WTC11 (cell line): ENCODE data around the gene CISH. TPM values are rescaled to one million over a fixed set of nuclear protein-coding genes. Genes with fewer than 3 reads are reported as not detected.

Experiments
- ATAC-seq: fragments of 200-7000 bp; cut with Tn5 transposase; 2 replicates; pipeline ENCODE4 v1.10.0; 2021; ENCODE audit warnings: mild to moderate bottlenecking, moderate library complexity
- CTCF ChIA-PET: fragments of 300-600 bp; sonication (Branson Sonifier 250); formaldehyde crosslinking; loops from one replicate; lab custom pipeline; 2021; ENCODE audit warnings: antibody characterized with exemption; lab: Charles Lee
- POLR2A ChIA-PET: fragments of 350-600 bp; sonication (Branson Sonifier 250); formaldehyde crosslinking; loops from one replicate; lab custom pipeline; 2021; ENCODE audit warnings: antibody characterized with exemption; lab: Charles Lee
- DNase-seq: peaks from one replicate; pipeline ENCODE4 v3.0.0; 2021; ENCODE audit warnings: low spot score
- H3K27ac Mint-ChIP-seq: 2 replicates; pipeline ENCODE4 v1.8.0; 2021; ENCODE audit warnings: mixed read lengths
- H3K27me3 Mint-ChIP-seq: 2 replicates; pipeline ENCODE4 v1.8.0; 2021; ENCODE audit warnings: low read depth, mild to moderate bottlenecking, moderate library complexity, mixed read lengths
- H3K36me3 Mint-ChIP-seq: 2 replicates; pipeline ENCODE4 v1.8.0; 2021; ENCODE audit warnings: mixed read lengths
- H3K4me1 Mint-ChIP-seq: 2 replicates; pipeline ENCODE4 v1.8.0; 2022; ENCODE audit warnings: mixed read lengths
- H3K4me3 Mint-ChIP-seq: 2 replicates; pipeline ENCODE4 v1.8.0; 2021; ENCODE audit warnings: mild to moderate bottlenecking, moderate library complexity, mixed read lengths
- H3K9me3 Mint-ChIP-seq: 2 replicates; pipeline ENCODE4 v1.8.0; 2021; ENCODE audit warnings: mixed read lengths
- CDX4 ChIP-seq: fragments of 250-450 bp; sonication (Bioruptor Pico); IDR thresholded peaks from 2 replicates; pipeline ENCODE4 v1.9.0; 2021; ENCODE audit warnings: moderate library complexity, mild to moderate bottlenecking, inconsistent platforms, borderline replicate concordance
- ERG ChIP-seq: fragments of 250-450 bp; sonication (Bioruptor Pico); IDR thresholded peaks from 2 replicates; pipeline ENCODE4 v1.8.0; 2021; ENCODE audit warnings: mild to moderate bottlenecking
- ETV6 ChIP-seq: sonication (generic); formaldehyde crosslinking; IDR thresholded peaks from 2 replicates; pipeline ENCODE4 v1.8.1; 2022; ENCODE audit warnings: mild to moderate bottlenecking, missing genetic modification reagents
- FOXK1 ChIP-seq: sonication (generic); formaldehyde crosslinking; IDR thresholded peaks from 2 replicates; pipeline ENCODE4 v1.8.0; 2022; ENCODE audit warnings: mild to moderate bottlenecking, moderate library complexity, missing genetic modification reagents
- GABPB1 ChIP-seq: sonication (generic); formaldehyde crosslinking; IDR thresholded peaks from 2 replicates; pipeline ENCODE4 v1.8.1; 2023; ENCODE audit warnings: mild to moderate bottlenecking, missing genetic modification reagents
- GRHL2 ChIP-seq: fragments of 250-450 bp; sonication (Bioruptor Pico); IDR thresholded peaks from 2 replicates; pipeline ENCODE4 v1.8.0; 2022; ENCODE audit warnings: mild to moderate bottlenecking, moderate library complexity; ENCODE audit not compliant: insufficient replicate concordance, severe bottlenecking
- HMGA2 ChIP-seq: fragments of 250-450 bp; sonication (Bioruptor Pico); IDR thresholded peaks from 2 replicates; pipeline ENCODE4 v1.4.0; 2021; ENCODE audit warnings: mild to moderate bottlenecking, moderate library complexity
- NR3C1 ChIP-seq: sonication (generic); formaldehyde crosslinking; conservative IDR thresholded peaks from 2 replicates; pipeline ENCODE4 v1.8.1; 2023; ENCODE audit warnings: low read depth, mild to moderate bottlenecking, missing genetic modification reagents
- OVOL2 ChIP-seq: fragments of 250-450 bp; sonication (Bioruptor Pico); IDR thresholded peaks from 2 replicates; pipeline ENCODE4 v1.9.0; 2021; ENCODE audit warnings: mild to moderate bottlenecking, borderline replicate concordance
- SMAD4 ChIP-seq: sonication (generic); formaldehyde crosslinking; IDR thresholded peaks from 2 replicates; pipeline ENCODE4 v1.8.0; 2022; ENCODE audit warnings: mild to moderate bottlenecking, missing genetic modification reagents
- TP53 ChIP-seq: sonication (generic); formaldehyde crosslinking; IDR thresholded peaks from 2 replicates; pipeline ENCODE4 v1.8.1; 2023; ENCODE audit warnings: mild to moderate bottlenecking, missing genetic modification reagents
- ZNF232 ChIP-seq: sonication (generic); formaldehyde crosslinking; IDR thresholded peaks from 2 replicates; pipeline ENCODE4 v1.8.0; 2022; ENCODE audit warnings: mild to moderate bottlenecking, missing genetic modification reagents
- ZNF263 ChIP-seq: sonication (generic); formaldehyde crosslinking; IDR thresholded peaks from 2 replicates; pipeline ENCODE4 v1.8.1; 2022; ENCODE audit warnings: low read depth, mild to moderate bottlenecking, moderate library complexity, missing genetic modification reagents
- ZNF416 ChIP-seq: fragments of 250-450 bp; sonication (Bioruptor Pico); IDR thresholded peaks from 2 replicates; pipeline ENCODE4 v1.9.0; 2021; ENCODE audit warnings: mild to moderate bottlenecking, inconsistent platforms
- total RNA-seq: library from RNA; stranded (reverse); gene quantifications from 3 replicates; pipeline ENCODE4 v1.2.3, GENCODE V29; 2021
- TF ChIP-seq, protein P1 (sequence below): sonication (generic); formaldehyde crosslinking; IDR thresholded peaks from 2 replicates; pipeline ENCODE4 v1.8.1; 2023; ENCODE audit warnings: mild to moderate bottlenecking, missing genetic modification reagents
- TF ChIP-seq, protein P2 (sequence below): sonication (generic); formaldehyde crosslinking; IDR thresholded peaks from 2 replicates; pipeline ENCODE4 v1.8.1; 2022; ENCODE audit warnings: mild to moderate bottlenecking, missing genetic modification reagents, moderate library complexity, borderline replicate concordance

CISH gene
- total RNA-seq, 1 experiment from 2014 or later: 2.4 TPM

DNA sequence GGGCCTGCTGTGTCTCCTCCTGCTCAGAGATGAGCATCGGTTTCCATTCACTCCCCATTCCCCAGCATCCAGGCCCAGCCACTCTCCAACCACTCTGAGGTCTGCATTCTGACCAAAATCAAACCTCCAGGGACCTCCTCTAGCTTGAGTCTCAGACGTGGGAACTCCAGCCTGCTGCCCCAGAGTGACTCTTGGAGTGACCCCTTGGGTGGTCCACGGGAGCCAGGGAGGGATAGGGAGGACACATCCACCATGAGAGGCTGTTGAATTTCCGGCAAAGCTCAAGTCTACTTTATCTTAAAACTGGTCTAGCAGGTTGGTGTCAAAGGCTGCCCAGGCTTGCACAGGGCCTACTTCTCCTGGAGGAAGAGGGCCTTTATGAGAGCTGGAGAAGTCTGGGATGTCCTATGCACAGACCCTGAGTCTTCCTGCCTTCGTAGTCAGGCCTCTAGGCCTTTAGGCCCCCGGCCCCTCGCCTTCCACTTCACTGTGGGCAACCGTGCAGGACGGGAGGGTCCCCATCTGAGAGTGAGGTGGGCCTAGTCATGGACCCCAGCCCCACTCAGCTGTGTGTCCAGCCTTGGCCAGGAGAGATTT lies 8.9 kb downstream of the CISH start (continued):
- no peak for TF ChIP-seq OVOL2 (CRISPR knock-in tag)
- no peak for TF ChIP-seq HMGA2 (CRISPR knock-in tag)

DNA sequence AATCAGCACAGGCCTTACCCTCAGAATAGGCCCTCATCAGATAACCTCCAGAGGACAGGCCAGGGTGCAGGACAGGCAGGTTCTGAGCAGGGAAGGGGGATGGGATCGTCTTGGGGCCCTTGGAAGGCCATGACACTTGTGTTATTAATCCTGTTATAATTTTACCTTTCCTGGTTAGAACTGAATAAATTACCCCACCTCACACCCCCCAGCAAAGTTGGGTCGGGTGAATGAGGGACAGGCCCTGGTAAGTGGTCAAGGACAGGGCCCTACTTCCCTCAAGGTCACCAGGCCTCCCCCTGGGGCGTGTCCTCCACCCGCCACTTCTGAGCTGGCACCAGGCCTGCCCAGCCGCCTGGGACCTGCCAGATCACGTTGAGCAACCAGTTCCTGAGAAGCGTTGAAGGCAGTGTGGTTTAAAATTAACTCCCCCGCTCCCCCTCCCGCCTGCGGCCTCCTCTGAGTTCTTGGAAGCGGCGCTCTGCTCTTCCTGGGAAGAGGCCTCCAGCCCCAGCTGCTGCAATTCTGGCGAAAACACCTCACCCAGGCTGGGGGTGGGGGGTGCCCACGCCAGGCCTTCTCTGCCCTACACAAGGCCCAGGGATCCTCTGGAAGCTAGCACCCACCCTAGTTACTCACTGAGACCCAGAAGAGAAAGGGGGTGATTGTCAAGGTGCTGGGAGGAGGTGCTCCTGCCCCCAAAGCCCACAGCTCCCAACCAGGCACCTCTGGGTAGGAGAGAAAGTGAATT lies 10.6 kb downstream of the CISH start:
- CTCF ChIA-PET: interaction anchor here (2.4 to 3.2 kb wide), 2 partner anchors 11 to 32 kb away, joined by 5 to 24 read pairs; partner anchors contain the start of genes CISH and HEMK1
- ATAC-seq (peak; percentile 33), DNase-seq (no peak)
- Mint-ChIP-seq H3K9me3 (no peaks in the 10 kb centered on the region), H3K27ac (no peak overlapping the region; the same call in 1 of the 2 replicates), H3K4me3 (no peak overlapping the region), H3K4me1 (no peaks in the 10 kb centered on the region), H3K27me3 (peaks cover 3% of the 10 kb centered on the region), H3K36me3 (no peaks in the 10 kb centered on the region)
- POLR2A ChIA-PET: no interaction called here
- TF ChIP-seq ERG (CRISPR knock-in tag): no peak
- no peak for TF ChIP-seq ETV6 (CRISPR knock-in tag)
- peak; percentile 78 for TF ChIP-seq GABPB1 (CRISPR knock-in tag)
- no peak for TF ChIP-seq ZNF416 (CRISPR knock-in tag)

GRCh38 chr3:50600141-50600753 lies 11.3 kb downstream of the CISH start:
- H3K27me3 Mint-ChIP-seq: peaks cover 3% of the 10 kb centered on the region
- TF ChIP-seq, protein P1, sequence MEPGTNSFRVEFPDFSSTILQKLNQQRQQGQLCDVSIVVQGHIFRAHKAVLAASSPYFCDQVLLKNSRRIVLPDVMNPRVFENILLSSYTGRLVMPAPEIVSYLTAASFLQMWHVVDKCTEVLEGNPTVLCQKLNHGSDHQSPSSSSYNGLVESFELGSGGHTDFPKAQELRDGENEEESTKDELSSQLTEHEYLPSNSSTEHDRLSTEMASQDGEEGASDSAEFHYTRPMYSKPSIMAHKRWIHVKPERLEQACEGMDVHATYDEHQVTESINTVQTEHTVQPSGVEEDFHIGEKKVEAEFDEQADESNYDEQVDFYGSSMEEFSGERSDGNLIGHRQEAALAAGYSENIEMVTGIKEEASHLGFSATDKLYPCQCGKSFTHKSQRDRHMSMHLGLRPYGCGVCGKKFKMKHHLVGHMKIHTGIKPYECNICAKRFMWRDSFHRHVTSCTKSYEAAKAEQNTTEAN (CRISPR knock-in tag): no peak
- TF ChIP-seq CDX4 (no peak), SMAD4 (CRISPR knock-in tag) (no peak), TP53 (no peak), ZNF263 (CRISPR knock-in tag) (no peak), NR3C1 (CRISPR knock-in tag) (no peak), GRHL2 (CRISPR knock-in tag) (no peak), FOXK1 (no peak), ZNF232 (CRISPR knock-in tag) (no peak)
- TF ChIP-seq, protein P2, sequence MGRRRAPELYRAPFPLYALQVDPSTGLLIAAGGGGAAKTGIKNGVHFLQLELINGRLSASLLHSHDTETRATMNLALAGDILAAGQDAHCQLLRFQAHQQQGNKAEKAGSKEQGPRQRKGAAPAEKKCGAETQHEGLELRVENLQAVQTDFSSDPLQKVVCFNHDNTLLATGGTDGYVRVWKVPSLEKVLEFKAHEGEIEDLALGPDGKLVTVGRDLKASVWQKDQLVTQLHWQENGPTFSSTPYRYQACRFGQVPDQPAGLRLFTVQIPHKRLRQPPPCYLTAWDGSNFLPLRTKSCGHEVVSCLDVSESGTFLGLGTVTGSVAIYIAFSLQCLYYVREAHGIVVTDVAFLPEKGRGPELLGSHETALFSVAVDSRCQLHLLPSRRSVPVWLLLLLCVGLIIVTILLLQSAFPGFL (CRISPR knock-in tag): no peak
- TF ChIP-seq, all 79 proteins: peak for 0
- Mint-ChIP-seq H3K36me3 (no peaks in the 10 kb centered on the region), H3K4me1 (no peaks in the 10 kb centered on the region), H3K27ac (no peak overlapping the region), H3K4me3 (no peak overlapping the region), H3K9me3 (no peaks in the 10 kb centered on the region)
- ChIA-PET CTCF (interaction anchor here (2.4 to 3.2 kb wide), 2 partner anchors 11 to 31 kb away, joined by 5 to 24 read pairs; partner anchors contain the start of genes CISH and HEMK1), POLR2A (no interaction called here)
- DNase-seq (no peak), ATAC-seq (no peak)
